Measurements from ENCODE around the gene ELL.

ELL gene

GRCh38 chr19:18469069-18469846 is 52.6 kb downstream of the ELL start:
- DNase-seq (ENCODE audit: low read depth in 2 of 2) = peak; percentile 53 to 58

DNA sequence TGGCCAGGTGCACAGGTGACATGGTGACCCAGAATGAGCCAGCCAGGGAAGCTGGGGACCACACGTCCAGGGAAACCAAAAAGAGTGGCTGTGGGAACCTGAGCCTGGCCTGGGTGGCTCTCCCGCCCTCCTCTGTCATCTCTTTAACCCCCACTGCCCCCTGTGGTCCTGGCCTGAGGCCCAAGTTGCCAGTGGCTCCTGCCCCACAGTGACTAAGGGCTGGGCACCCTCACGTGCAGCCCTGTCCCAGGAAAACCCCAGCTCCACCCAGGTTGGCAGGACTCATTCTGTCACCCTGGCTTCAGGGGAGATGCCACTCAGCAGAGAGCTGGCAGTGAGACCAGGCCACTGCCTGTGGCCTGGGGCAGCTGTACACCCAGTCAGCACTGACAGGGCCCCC is 53.4 kb downstream of the ELL start:
- DNase-seq (ENCODE audit: low read depth in 2 of 2) = no peak

- no peak for DNase-seq (ENCODE audit: low read depth in 2 of 2)
Observed at GRCh38 chr19:18467978-18468377, 53.9 kb downstream of the ELL start.

GRCh38 chr19:18466354-18466753 is 55.5 kb downstream of the ELL start:
- DNase-seq (ENCODE audit: low read depth in 2 of 2) = no peak

- no peak for DNase-seq (ENCODE audit: low read depth in 2 of 2)
Observed at GRCh38 chr19:18465964-18466339, 55.9 kb downstream of the ELL start.

GRCh38 chr19:18465214-18465963 is 56.5 kb downstream of the ELL start:
- DNase-seq (ENCODE audit: low read depth in 2 of 2) = no peak

GRCh38 chr19:18464646-18465045 is 57.2 kb downstream of the ELL start:
- no peak for DNase-seq (ENCODE audit: low read depth in 2 of 2)

GRCh38 chr19:18461471-18461870 is 60.4 kb downstream of the ELL start:
- DNase-seq (ENCODE audit: low read depth in 2 of 2) = no peak

DNA sequence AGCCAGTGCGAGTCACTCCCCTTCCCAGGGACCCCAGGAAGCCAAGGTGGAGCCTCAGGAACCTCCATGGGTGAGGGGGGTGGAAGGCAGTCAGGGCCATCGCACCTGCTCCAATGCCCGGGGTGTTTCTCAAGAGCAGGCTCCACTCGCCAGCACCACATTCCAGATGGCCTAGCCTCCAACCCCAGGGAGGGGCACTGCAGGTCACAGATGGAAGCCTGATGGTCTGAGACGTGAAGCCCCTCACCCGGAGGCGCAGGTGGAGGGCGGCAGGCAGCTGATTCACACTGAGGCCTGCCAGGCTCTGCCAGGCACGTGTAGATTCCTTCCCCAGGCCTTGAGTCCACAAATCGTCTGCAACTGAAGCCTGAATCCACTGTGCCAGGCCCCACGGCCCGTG is 61.0 kb downstream of the ELL start:
- DNase-seq (ENCODE audit: low read depth in 2 of 2) = no peak

DNA sequence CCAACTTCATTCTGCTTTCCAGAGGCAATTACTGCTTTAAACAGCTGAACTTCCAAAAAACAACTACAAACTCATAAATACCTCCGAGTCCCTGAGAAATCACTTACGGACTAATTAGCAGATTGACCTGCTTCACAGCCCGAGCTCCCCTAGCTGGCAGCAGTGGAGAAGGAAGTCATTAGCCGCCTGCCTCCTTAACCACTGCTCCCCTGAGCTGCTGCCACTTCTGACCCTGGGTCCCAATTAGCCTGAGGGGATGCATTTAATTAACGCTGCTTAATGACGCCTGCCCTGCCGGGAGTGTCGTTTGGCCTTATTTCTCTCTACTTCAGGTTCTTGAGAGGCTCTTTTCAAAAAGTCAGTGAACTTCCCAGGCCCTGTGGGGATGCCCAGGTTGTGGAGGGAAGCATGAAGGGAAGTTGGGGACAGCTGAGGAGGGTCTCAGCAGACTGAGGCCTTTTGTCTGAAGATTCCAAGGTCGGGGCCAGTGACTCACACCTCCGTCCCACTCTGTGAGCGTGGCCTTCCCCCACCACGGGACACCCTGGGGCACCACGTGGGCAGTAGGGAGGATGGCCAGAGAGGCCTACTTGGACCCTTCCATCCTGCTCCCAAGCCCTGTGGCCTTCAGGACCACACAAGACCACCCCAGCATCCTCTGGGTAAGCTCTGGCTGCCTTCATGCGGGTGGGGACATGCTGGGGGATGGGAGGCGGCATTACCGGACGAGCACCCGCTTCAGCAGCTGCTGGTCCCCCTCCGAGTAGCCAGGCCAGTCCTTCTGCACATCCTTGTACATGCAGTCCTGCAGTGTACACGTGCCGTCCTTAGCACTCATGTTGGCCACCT is 64.2 kb downstream of the ELL start:
- no peak for DNase-seq (ENCODE audit: low read depth in 2 of 2)

GRCh38 chr19:18456974-18457373 is 64.9 kb downstream of the ELL start:
- DNase-seq (ENCODE audit: low read depth in 2 of 2) = no peak

DNA sequence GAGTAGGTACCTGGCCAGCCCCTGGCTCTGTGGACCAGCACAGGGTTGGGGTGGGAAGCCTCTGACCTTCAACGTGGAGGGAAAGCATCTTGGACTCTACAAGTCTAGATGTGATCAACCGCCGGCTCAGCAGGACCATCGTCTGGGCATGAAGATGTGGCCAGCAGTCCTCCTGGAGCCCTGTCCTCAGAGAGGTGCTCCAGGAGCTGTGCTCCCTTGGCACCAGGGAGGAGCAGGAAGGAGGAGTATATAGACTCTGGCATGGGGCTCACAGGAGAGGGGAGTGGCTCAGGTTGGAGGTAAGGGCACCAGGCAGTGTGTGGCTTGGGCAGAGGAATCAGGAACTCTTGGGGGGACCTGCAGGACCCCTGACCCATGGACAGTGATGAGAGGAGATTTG is 65.6 kb downstream of the ELL start:
- no peak for DNase-seq (ENCODE audit: low read depth in 2 of 2)

DNA sequence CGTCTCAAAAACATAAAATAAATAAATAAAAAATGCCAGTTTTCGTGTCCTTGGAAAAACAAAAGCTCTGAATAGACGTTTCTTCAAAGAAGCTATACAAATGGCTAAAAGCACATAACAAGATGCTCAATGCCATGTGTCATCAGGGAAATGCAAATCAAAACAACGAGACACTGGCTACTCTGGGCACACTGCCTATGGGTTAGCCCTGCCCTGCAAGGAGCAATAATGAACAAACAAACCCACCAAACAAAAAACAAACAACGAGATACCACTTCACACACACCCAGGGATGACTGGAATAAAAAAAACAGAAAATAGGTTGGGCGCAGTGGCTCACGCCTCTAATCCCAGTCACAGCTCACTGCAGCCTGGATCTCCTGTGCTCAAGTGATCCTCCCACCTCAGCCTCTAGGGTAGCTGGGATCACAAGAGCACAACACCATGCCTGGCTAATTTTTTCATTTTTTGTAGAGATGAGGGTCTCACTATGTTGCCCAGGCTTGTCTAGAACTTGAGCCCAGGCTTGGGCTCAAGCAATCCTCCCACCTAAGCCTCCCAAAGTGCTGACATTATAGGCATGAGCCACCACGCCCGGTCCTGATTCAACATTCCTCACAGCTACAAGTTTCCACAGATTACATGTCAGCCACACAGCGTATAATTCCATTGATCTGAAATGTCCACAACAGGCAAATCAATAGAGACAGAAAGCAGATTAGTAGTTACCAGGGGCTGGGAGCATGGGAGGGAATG is 68.4 kb downstream of the ELL start:
- no peak for DNase-seq (ENCODE audit: low read depth in 2 of 2)

DNA sequence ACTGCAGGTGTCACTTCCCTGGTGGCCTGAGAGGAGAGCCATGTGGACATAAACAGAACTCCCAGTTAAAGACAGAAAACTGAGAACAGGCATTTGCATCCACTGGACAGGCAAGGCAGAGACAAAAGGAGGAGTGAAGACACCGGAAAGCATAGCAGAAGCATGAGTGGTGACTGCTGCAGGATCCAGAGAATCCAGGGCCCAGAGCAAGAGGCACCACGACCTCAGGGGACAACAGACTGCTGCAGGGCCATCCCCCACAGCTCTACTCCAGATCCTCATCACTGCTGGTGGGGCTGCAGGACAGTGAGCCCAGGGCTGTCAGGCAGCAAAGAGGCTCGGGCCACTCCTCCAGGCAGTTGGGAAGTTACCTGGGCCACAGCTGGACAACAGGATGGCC is 69.5 kb downstream of the ELL start:
- no peak for DNase-seq (ENCODE audit: low read depth in 2 of 2)

DNA sequence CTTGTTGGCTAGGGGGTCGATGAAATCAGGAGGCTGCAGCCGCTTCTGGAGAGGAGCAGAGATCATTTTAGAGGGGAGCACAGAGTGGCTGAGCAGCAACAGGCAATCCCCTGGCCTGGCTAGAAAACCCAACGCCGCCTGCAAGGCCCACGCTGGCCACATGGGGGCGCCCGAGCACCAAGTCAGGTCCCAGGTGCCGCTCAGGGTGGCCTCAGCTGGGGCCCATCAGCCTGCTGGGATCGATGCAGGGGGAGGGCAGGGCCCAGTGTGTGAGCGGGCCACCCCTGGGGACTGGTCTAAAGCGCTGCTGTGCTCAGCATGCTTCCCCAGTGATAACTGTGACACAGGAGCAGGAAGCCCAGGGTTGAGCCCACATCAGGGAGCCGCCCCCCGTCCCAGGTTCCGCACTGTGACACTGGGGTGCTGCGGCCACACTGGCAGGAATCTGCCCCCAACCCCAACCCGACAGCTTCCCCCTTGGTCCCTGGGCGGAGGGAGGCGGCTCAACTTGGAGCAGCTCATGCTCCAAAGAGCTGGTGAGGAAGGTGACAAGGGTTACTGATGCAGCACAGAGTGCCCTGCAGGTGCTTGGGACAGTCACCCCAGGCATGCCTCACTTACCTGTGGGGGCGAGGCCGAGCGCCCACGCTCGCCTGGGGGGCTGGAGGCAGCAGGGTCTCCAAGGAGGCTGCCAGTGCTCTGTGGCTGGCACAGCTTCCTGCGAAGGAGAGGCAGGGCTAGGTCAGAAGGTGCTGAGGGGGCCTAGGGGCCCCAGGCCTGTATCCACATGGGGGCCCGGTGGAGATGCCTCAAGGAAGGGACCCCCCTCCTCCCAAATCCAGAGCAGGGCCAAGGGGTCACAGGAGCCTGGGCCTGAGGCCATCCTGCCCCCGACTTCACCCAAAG is 70.7 kb downstream of the ELL start:
- peak; percentile 87 to 90 for DNase-seq (ENCODE audit: low read depth in 2 of 2)

DNA sequence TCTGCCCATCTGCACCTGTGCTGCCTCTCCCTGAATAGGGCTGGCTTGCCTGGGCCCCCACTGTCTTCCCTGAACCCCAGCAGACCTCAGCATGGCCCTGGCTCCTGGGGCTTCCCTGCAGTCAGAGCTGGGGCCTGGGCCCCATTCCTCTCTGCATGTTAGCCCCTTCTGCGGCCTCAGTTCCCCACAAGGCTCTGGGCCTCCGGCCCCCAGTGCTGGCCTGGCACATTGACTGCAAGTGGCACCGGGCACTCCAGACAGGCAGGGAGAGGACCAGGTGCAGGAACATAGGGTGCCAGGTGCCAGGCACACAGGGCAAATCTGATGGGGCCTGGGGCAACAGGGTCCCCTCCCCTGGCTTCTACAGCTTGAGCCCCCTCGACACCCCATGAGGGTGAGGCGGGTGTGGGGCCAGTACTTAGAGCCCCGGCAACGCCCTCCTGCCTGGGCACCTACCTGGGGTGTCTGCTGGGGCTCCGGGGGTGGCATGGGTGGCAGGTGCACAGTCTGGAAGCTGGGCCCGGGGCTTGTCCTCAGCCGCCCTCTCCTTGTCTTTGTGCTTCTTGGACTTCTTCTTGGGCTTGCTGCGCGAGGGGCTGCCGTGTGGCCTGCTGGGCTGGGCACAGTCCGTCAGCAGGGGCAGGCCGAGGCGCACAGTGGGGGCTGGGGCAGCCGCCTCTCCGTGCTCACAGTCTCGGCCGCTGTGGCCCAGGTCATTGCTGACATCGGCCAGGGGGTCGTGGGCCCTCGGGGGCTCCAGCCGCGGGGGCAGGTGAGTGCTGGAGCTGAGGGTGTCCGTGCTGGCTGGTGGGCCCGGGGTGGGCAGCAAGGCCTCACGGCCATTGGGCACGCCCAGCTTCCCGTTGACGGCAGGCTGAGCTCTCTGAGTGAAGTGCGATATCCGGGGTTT is 71.6 kb downstream of the ELL start:
- DNase-seq (ENCODE audit: low read depth in 2 of 2) = no peak

DNA sequence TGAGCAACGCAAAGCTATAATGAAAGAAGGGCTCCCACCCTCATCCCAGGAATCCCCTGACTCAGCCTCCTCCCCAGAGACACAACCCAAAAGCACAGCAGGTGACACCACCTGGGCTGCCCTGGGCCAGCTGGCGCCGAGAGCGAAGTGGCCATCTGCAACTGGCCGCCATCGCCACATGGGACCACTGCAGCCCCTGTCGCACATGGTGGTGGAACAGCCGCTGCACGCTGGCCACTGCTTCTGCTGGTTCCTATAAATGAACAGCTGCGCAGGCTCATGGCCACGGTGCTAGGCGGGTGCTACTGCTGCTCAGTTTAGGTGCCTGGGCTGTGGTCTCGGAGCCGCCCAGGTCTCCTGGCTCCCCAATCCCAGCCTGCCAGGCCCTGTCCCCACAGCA is 72.3 kb downstream of the ELL start:
- DNase-seq (ENCODE audit: low read depth in 2 of 2) = no peak

GRCh38 chr19:18446811-18447359 is 75.0 kb downstream of the ELL start:
- DNase-seq (ENCODE audit: low read depth in 2 of 2) = no peak

- DNase-seq (ENCODE audit: low read depth in 2 of 2) = no peak
Observed at GRCh38 chr19:18446145-18446810, 75.6 kb downstream of the ELL start.
